ENCODE measurements around the gene HIP1. TPM values are rescaled to one million over a fixed set of nuclear protein-coding genes. Genes with fewer than 3 reads are reported as not detected.

The HIP1 gene
- polyA plus RNA-seq, 3 donors, result 4.3 to 14.8 (median 5.3) TPM

- Mint-ChIP-seq H3K36me3 (peaks cover 0 to 3% of the 10 kb centered on the region in 2 donors), H3K27ac (no peak overlapping the region)
- intact Hi-C loops (cut with micrococcal nuclease), result no loop called here
Observed at GRCh38 chr7:75662579-75663301, 76.0 kb downstream of the HIP1 start.

GRCh38 chr7:75660566-75661215 lies 78.0 kb downstream of the HIP1 start:
- Histone ChIP-seq H3K4me3 (replicated peaks in 1 of 3; ENCODE audit: low read depth in 2 of 3, low read length in 3 of 3) (no peak overlapping the region), H3K27ac (ENCODE audit: low read depth in 1 of 2, low read length in 2 of 2) (no peak overlapping the region), H3K9me3 (replicated peaks in 1 of 2; ENCODE audit: control insufficient read depth in 1 of 2, insufficient read depth in 1 of 2, low read length in 2 of 2) (no peaks in the 10 kb centered on the region), H3K4me2 (replicated peaks; ENCODE audit: extremely low read depth, low read length, poor library complexity, severe bottlenecking) (no peak overlapping the region), H4K20me1 (ENCODE audit: insufficient read depth, low read length) (no peaks in the 10 kb centered on the region), H3K9ac (ENCODE audit: insufficient read depth, low read length, poor library complexity, severe bottlenecking) (no peak overlapping the region), H3K36me3 (replicated peaks in 1 of 2; ENCODE audit: control insufficient read depth in 1 of 2, insufficient read depth in 2 of 2, low read length in 2 of 2) (no peaks in the 10 kb centered on the region), H3K27me3 (ENCODE audit: control insufficient read depth in 2 of 2, insufficient read depth in 2 of 2, low read length in 2 of 2) (no peaks in the 10 kb centered on the region), H3K4me1 (ENCODE audit: control insufficient read depth in 1 of 2, insufficient read depth in 2 of 2, low read length in 2 of 2) (no peaks in the 10 kb centered on the region), H2AFZ (ENCODE audit: insufficient read depth, low read depth, low read length, poor library complexity, severe bottlenecking) (no peak overlapping the region), H3K79me2 (ENCODE audit: insufficient read depth, low read length) (no peaks in the 10 kb centered on the region)
- Mint-ChIP-seq H3K36me3 (peaks cover 0 to 3% of the 10 kb centered on the region in 2 donors), H3K27me3 (ENCODE audit: low read depth in 3 of 3) (peaks cover 0 to 1% (median 0%) of the 10 kb centered on the region in 3 donors), H3K9me3 (no peaks in the 10 kb centered on the region), H3K27ac (no peak overlapping the region), H3K4me3 (no peak overlapping the region), H3K4me1 (no peaks in the 10 kb centered on the region)
- TF ChIP-seq CTCF (IDR thresholded peaks at IDR 0.05), result no peak
- DNase-seq, result no peak
- intact Hi-C loops (cut with micrococcal nuclease), result no loop called here
- 95% methylated on average over 6 of the region's 13 CpGs for whole genome bisulfite sequencing (ENCODE audit: insufficient coverage)

More at GRCh38 chr7:75662579-75663301, 76.0 kb downstream of the HIP1 start:
- WGBS (ENCODE audit: insufficient coverage), result 80% methylated on average over 3 of the region's 12 CpGs
- Histone ChIP-seq H3K79me2 (ENCODE audit: insufficient read depth, low read length) (no peaks in the 10 kb centered on the region), H3K36me3 (replicated peaks in 1 of 2; ENCODE audit: control insufficient read depth in 1 of 2, insufficient read depth in 2 of 2, low read length in 2 of 2) (no peaks in the 10 kb centered on the region), H3K4me3 (replicated peaks in 1 of 3; ENCODE audit: low read depth in 2 of 3, low read length in 3 of 3) (no peak overlapping the region), H4K20me1 (ENCODE audit: insufficient read depth, low read length) (no peaks in the 10 kb centered on the region), H3K4me1 (ENCODE audit: control insufficient read depth in 1 of 2, insufficient read depth in 2 of 2, low read length in 2 of 2) (no peaks in the 10 kb centered on the region), H2AFZ (ENCODE audit: insufficient read depth, low read depth, low read length, poor library complexity, severe bottlenecking) (no peak overlapping the region), H3K4me2 (replicated peaks; ENCODE audit: extremely low read depth, low read length, poor library complexity, severe bottlenecking) (no peak overlapping the region), H3K9me3 (replicated peaks in 1 of 2; ENCODE audit: control insufficient read depth in 1 of 2, insufficient read depth in 1 of 2, low read length in 2 of 2) (no peaks in the 10 kb centered on the region), H3K27me3 (ENCODE audit: control insufficient read depth in 2 of 2, insufficient read depth in 2 of 2, low read length in 2 of 2) (no peaks in the 10 kb centered on the region), H3K9ac (ENCODE audit: insufficient read depth, low read length, poor library complexity, severe bottlenecking) (no peak overlapping the region), H3K27ac (ENCODE audit: low read depth in 1 of 2, low read length in 2 of 2) (no peak overlapping the region)
- Mint-ChIP-seq H3K4me1 (no peaks in the 10 kb centered on the region), H3K4me3 (no peak overlapping the region), H3K9me3 (no peaks in the 10 kb centered on the region), H3K27me3 (ENCODE audit: low read depth in 3 of 3) (peaks cover 0 to 1% (median 0%) of the 10 kb centered on the region in 3 donors)
- DNase-seq, result no peak
- TF ChIP-seq CTCF (IDR thresholded peaks at IDR 0.05), result no peak
